C4-2B (cell line): ENCODE results near the gene CNTN5.

Experiments
- CTCF ChIP-seq: fragments of 450-650 bp; conservative IDR thresholded peaks from 2 replicates; pipeline ENCODE4 v1.5.1; 2017; ENCODE audit warnings: mild to moderate bottlenecking
- ZFX ChIP-seq: fragments of 450-650 bp; IDR thresholded peaks from 2 replicates; pipeline ENCODE4 v1.6.1; 2017

GRCh38 chr11:100235085-100235484 is 1214.3 kb downstream of the CNTN5 start:
- TF ChIP-seq CTCF (no peak), ZFX (no peak)
